Right atrium auricular region (tissue), 2 donors: Measurements from ENCODE around the gene SREBF2. TPM values are rescaled to one million over a fixed set of nuclear protein-coding genes. Genes with fewer than 3 reads are reported as not detected.

Source experiments
- DNase-seq: peaks from one replicate; pipeline ENCODE4 v3.0.0-alpha.2; 2019; ENCODE audit warnings: low spot score
- H3K27ac ChIP-seq, 2 donors: fragments of 200-600 bp; sonication (generic); 1 replicate in 1 of 2; 2 replicates in 1 of 2; pipeline ENCODE4 v1.5.1; 2016 to 2019
- H3K27me3 ChIP-seq, 2 donors: fragments of 200-600 bp; sonication (generic); one replicate each; pipeline versions ENCODE4 v1.5.1 to v1.6.0; 2017 to 2019
- H3K36me3 ChIP-seq: fragments of 200-600 bp; sonication (generic); one replicate; pipeline ENCODE4 v1.5.1; 2016
- H3K4me1 ChIP-seq, 2 donors: fragments of 200-600 bp; sonication (generic); one replicate each; pipeline versions ENCODE4 v1.5.1 to v1.6.0; 2017 to 2019
- H3K4me3 ChIP-seq, 2 donors: fragments of 200-600 bp; sonication (generic); 1 replicate in 1 of 2; 2 replicates in 1 of 2; pipeline ENCODE4 v1.5.1; 2017 to 2019; ENCODE audit warnings: mild to moderate bottlenecking in 1 of 2, moderate library complexity in 1 of 2
- H3K9me3 ChIP-seq, 2 donors: fragments of 200-600 bp; sonication (generic); one replicate each; pipeline ENCODE4 v1.5.1; 2019
- total RNA-seq, 2 donors: library from RNA; depleted of rRNA; stranded (reverse); fragments of >200 nt; gene quantifications; one replicate each; pipeline ENCODE4 v1.1.0, GENCODE V29; 2016
- TF ChIP-seq, protein P1 (sequence below), 2 donors: fragments of 200-600 bp; sonication (generic); IDR thresholded peaks; one replicate each; pipeline ENCODE4 v1.5.1; 2019; ENCODE audit warnings: antibody characterized with exemption in 2 of 2

SREBF2 gene
- total RNA-seq, 2 donors from 2014 or later, result 45.6 to 61.4 TPM

GRCh38 chr22:41885516-41885915, 52.6 kb downstream of the SREBF2 start:
- no peak overlapping the region for H3K4me3 ChIP-seq
- TF ChIP-seq, protein P1, sequence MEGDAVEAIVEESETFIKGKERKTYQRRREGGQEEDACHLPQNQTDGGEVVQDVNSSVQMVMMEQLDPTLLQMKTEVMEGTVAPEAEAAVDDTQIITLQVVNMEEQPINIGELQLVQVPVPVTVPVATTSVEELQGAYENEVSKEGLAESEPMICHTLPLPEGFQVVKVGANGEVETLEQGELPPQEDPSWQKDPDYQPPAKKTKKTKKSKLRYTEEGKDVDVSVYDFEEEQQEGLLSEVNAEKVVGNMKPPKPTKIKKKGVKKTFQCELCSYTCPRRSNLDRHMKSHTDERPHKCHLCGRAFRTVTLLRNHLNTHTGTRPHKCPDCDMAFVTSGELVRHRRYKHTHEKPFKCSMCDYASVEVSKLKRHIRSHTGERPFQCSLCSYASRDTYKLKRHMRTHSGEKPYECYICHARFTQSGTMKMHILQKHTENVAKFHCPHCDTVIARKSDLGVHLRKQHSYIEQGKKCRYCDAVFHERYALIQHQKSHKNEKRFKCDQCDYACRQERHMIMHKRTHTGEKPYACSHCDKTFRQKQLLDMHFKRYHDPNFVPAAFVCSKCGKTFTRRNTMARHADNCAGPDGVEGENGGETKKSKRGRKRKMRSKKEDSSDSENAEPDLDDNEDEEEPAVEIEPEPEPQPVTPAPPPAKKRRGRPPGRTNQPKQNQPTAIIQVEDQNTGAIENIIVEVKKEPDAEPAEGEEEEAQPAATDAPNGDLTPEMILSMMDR (IDR thresholded peaks at IDR 0.05), result no peak
- H3K36me3 ChIP-seq, result peaks cover 92% of the 10 kb centered on the region
- no peaks in the 10 kb centered on the region for H3K9me3 ChIP-seq
- no peaks in the 10 kb centered on the region for H3K4me1 ChIP-seq
- no peak for DNase-seq
- H3K27ac ChIP-seq, result no peak overlapping the region
- H3K27me3 ChIP-seq, result no peaks in the 10 kb centered on the region

DNA sequence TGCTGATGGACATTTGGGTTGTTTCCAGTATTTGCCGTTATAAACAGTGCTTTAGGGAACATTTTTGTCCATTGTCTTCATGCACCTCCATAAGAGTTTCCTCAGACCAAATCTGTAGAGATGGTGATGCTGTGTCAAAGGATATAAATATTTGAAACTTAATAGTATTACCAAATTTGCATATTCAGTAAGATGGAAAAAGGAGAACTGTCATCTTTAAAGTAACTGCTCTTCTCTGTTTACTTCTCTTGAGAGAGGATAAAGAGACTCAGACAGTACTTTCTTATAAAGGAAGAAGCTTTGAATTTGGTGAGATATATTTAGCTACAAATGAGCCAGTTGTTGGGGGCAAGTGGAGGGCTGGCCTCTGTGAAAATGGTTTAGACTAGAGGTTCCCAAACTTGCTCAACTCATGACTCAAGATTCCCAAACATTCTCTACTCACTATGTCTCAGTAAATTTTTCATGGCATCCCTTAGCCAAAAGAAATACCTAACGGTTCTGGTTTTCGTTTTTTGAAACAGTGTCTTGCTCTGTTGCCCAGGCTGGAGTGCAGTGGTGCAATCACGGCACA, 55.8 kb downstream of the SREBF2 start:
- Histone ChIP-seq H3K4me1 (peaks cover 0 to 26% of the 10 kb centered on the region in 2 donors), H3K9me3 (no peaks in the 10 kb centered on the region), H3K27me3 (no peaks in the 10 kb centered on the region), H3K36me3 (peaks cover 64% of the 10 kb centered on the region), H3K4me3 (no peak overlapping the region), H3K27ac (no peak overlapping the region)
- TF ChIP-seq, protein P1 (IDR thresholded peaks at IDR 0.05), result no peak
- no peak for DNase-seq

DNA sequence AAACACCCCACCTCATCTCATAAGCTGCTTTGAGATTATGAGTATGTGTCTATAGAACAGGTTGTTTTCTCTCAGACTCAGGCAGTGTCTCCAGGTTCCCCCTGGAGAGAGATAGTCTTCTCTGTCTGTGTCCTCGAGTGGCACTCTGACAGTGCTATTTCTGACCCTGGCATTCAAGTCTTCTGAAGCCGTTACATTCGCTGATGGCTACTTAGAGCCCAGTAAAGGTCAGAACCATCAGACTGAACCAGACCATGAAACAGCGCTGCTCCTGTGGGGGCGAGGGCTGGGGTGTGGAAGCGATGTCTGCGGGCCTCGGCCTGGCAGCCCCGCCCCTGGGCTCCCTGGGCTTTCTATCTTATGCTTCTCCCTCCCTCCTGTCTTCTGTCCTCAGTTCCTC, 58.5 kb downstream of the SREBF2 start:
- Histone ChIP-seq H3K27ac (peak overlapping the region; percentile 62 to 76), H3K9me3 (no peaks in the 10 kb centered on the region), H3K36me3 (peaks cover 60% of the 10 kb centered on the region), H3K4me3 (no peak overlapping the region), H3K4me1 (peaks cover 0 to 35% of the 10 kb centered on the region in 2 donors), H3K27me3 (no peaks in the 10 kb centered on the region)
- TF ChIP-seq, protein P1 (IDR thresholded peaks at IDR 0.05), result no peak
- no peak for DNase-seq

- H3K27me3 ChIP-seq, result no peaks in the 10 kb centered on the region
- peaks cover 0 to 35% of the 10 kb centered on the region in 2 donors for H3K4me1 ChIP-seq
- no peak for DNase-seq
- H3K36me3 ChIP-seq, result peaks cover 60% of the 10 kb centered on the region
- H3K9me3 ChIP-seq, result no peaks in the 10 kb centered on the region
- TF ChIP-seq, protein P1 (IDR thresholded peaks at IDR 0.05), result no peak
- H3K27ac ChIP-seq, result peak overlapping the region; percentile 43 to 66
- no peak overlapping the region for H3K4me3 ChIP-seq
Measured at GRCh38 chr22:41892721-41893120, 59.8 kb downstream of the SREBF2 start.

DNA sequence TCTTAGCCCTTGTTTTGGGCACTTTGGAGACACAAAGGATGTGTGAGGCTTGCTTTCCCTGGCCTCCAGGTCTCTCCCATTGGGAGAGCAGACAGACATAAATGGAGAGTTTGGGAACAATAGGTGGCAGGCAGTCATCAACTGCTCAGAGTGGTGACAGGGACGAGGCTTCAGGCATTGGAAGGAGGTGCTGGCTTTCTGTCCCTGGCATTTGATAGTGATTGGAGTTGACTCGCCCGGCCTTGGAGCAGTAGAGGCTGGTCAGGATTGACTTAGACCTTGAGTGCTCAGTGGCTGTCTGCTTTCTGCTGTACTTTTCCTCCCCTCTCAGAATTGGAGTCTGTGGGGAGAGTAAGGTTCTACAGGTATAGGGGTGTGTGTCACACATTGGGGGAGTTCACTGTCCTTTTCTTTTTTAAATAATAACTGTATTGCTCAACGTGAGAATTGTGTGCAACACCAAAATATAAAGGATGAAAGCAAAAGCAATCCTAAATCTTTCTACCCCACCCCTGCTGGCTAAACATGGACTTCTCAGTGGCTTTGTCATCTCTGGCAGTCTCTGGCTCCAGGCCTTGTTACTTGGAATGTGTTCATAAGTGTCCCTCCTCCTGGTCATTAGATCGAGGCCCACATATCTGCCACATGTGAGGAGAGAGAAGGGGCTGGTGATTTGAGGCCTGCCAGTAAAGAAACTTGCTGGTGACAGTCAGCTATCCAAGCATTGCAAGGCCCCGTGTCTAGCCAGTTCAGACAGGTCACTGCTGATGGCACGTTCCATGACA, 60.9 kb downstream of the SREBF2 start:
- Histone ChIP-seq H3K36me3 (peaks cover 51% of the 10 kb centered on the region), H3K27me3 (no peaks in the 10 kb centered on the region), H3K9me3 (no peaks in the 10 kb centered on the region), H3K4me1 (peaks cover 0 to 46% of the 10 kb centered on the region in 2 donors), H3K4me3 (no peak overlapping the region), H3K27ac (peak overlapping the region; percentile 58 to 66)
- DNase-seq, result no peak
- TF ChIP-seq, protein P1 (IDR thresholded peaks at IDR 0.05), result no peak
